HuH-7.5 (cell line): ENCODE results near the gene TBC1D10A.

Source experiments
- DNase-seq: peaks from one replicate; pipeline ENCODE4 v3.0.0; 2011; ENCODE audit warnings: low spot score

The TBC1D10A gene, protein sequence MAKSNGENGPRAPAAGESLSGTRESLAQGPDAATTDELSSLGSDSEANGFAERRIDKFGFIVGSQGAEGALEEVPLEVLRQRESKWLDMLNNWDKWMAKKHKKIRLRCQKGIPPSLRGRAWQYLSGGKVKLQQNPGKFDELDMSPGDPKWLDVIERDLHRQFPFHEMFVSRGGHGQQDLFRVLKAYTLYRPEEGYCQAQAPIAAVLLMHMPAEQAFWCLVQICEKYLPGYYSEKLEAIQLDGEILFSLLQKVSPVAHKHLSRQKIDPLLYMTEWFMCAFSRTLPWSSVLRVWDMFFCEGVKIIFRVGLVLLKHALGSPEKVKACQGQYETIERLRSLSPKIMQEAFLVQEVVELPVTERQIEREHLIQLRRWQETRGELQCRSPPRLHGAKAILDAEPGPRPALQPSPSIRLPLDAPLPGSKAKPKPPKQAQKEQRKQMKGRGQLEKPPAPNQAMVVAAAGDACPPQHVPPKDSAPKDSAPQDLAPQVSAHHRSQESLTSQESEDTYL

GRCh38 chr22:30326706-30327362 is at the start of gene TBC1D10A:
TSS of gene TBC1D10A (minus strand) at chr22:30326941. CDS start at chr22:30326881, 60 bp downstream.
- peak; percentile 93 for DNase-seq

DNA sequence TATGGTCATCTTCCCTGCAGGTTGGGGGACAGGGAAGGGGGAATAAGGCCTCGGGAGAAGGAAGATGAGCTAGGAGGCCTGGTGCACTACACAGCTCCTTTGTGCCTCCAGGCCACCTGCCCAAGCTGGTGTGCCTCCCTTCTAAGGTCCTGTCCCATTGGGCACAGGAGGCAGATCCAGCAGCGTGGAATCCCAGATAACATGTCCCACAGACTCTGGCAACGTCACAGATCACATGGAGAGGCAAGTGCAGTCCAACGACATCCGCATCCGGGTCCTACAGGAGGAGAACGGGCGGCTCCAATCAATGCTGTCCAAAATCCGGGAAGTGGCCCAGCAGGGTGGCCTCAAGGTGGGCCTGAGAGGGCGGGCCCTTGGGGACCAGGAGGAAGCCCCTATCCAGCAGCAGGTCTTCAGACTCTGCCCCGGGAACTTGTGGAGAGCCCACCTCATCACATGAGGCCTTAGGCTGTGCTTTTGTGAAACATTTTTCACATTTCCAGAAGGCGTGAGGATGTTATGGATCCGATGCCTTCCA is 48.6 kb upstream of the TBC1D10A start:
- no peak for DNase-seq

GRCh38 chr22:30373331-30374325 is 46.9 kb upstream of the TBC1D10A start:
- DNase-seq: no peak

- DNase-seq: no peak
Observed at GRCh38 chr22:30372915-30373314, 46.2 kb upstream of the TBC1D10A start.

- DNase-seq: no peak
Observed at GRCh38 chr22:30371981-30372380, 45.2 kb upstream of the TBC1D10A start.

DNA sequence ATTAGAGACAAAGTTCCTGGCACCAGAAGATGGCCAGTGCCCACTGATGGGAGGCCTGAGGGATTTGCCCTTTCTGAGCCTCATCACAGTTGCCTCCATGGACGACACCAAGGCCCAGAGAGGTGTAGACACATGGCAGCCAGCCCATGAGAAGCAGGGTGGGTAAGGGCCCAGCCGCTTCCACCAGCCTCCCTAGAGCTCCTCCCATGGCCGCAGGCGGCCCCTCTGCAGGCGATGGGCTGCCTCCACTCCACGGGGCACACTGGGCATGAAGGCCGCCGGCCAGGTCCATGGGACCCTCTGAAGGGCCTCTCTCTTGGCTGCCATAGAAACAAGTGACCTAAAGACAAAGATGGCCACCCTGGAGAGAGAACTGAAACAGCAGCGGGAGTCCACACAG is 44.6 kb upstream of the TBC1D10A start:
- DNase-seq: no peak

GRCh38 chr22:30370641-30371230 is 44.0 kb upstream of the TBC1D10A start:
- DNase-seq: no peak

- DNase-seq: no peak
Observed at GRCh38 chr22:30368420-30368819, 41.7 kb upstream of the TBC1D10A start.

- no peak for DNase-seq
Observed at GRCh38 chr22:30365891-30366290, 39.1 kb upstream of the TBC1D10A start.

- DNase-seq: no peak
Observed at GRCh38 chr22:30362651-30363281, 36.0 kb upstream of the TBC1D10A start.

GRCh38 chr22:30361916-30362650 is 35.3 kb upstream of the TBC1D10A start:
- no peak for DNase-seq

GRCh38 chr22:30358541-30358940 is 31.8 kb upstream of the TBC1D10A start:
- no peak for DNase-seq

GRCh38 chr22:30357650-30358215 is 31.0 kb upstream of the TBC1D10A start:
- no peak for DNase-seq

DNA sequence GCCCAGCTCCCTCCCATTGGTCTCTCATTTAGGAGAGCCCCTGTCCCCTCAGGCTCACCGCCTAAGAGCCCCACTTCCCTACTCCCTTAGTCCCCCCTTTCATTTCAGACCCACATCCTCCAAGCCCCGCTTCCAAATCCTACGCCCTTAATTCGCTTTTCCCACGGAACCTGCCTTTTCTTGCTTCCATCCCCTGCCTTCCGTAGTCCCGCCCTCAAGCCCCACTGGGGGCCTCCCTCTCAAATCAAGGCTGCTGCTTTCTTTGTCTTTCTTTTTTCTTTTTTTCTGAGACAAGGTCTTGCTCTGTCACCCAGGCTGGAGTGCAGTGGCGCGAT is 30.5 kb upstream of the TBC1D10A start:
- no peak for DNase-seq

DNA sequence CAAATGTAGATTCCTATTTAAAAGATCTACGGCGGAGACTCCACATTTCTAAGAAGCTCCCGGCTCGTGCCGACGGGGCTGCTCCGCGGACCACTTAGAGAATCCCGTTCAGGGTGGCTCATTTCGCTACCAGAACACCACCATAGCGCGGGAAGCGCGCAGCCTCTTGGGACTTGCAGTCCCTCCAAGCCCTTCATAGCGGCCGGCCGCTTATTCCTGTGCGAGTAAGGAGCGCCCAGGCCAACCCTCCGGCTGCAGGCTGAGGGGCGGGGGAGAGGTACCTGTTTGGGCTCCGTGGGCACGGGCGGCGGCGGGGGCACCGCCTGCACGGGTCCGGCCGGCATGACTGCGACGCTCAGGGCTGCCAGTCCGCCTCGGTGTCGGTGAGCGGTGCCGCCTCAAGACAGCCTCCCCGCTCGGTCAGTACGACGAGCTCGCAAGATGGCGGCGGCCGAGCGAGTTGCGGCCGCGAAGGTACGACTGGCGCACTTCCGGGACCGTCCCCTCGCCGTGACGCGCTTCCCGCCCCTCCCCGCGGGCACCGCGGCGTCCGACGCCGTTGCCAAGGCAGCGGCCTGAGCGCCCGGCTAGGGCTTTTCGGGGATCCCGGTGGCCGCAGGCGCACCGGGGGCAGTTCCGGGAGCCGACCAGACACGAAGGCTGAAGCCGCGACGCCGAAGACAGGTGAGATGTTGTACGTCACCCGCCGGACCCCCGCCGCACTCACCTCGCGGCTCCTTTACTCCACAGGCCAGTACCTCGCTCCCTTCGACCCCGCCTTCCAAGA is 29.9 kb upstream of the TBC1D10A start, which contains the start of the genes CCDC157 and SF3A1:
Gene CCDC157, plus strand, starts transcription at position 559 of the 787 bp plus-strand sequence. CDS start 8,994 bp downstream, outside the sequence.
Gene SF3A1, minus strand, starts transcription at position 446 of the 787 bp plus-strand sequence. Its CDS starts 102 bp downstream, at position 344.
- DNase-seq: peak; percentile 83

DNA sequence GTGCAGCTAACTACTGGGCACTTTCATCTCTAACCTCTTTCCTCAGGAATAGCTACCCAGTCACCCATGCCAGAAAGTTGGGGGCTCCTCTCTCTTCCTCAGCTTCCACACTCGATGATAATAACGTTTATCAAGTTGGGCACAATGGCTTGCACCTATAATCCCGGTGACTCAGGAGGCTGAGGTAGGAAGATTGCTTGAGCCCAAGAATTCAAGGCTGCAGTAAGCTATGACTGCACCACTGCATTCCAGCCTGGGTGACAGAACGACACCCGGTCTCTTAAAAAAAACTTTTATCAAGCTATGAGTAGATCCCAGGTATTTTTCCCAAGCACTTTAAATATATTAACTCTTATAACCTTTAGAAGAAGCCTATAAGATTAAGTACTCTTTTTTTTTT is 27.9 kb upstream of the TBC1D10A start:
- DNase-seq: no peak

DNA sequence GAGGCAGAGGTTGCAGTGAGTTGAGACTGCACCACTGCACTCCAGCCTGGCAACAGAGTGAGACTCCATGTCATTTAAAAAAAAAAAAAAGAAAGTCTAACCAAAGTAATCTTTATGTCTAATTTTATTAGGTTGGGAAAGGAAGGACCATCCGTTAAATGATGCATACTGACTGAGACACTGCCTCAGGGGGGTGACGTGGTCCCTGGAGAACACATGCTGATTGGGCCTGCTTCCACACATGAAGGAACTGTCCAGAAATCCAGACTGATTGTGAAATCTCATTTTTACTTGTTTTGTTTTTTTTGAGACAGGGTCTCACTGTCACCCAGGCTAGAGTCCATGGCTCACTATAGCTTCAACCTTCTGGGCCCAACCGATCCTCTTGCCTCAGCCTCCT is 24.5 kb upstream of the TBC1D10A start:
- no peak for DNase-seq

GRCh38 chr22:30348809-30349208 is 22.1 kb upstream of the TBC1D10A start:
- DNase-seq: no peak

DNA sequence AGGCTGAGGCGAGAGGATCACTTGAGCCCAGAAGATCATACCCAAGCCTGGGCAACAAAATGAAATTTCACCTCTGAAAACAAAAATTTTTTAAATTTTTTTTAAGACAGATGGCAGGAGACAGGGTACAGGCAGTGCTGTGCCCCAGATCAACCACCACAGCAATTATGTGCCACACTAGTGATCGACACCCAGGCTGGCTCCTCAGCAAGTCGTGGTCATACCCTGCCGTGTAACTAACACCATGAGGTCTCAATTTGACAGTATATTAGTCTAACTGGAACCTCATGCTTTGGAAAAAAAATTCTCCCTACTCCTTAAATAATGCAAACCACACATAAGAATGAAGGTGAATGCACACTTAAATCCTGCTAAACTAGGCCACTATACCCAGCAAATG is 21.7 kb upstream of the TBC1D10A start:
- no peak for DNase-seq
